ENCODE results near the gene ARRDC4. TPM values are rescaled to one million over a fixed set of nuclear protein-coding genes. Genes with fewer than 3 reads are reported as not detected.
"Not testable (repeated sequence)": the region's sequence is repeated elsewhere in the genome, so short reads cannot be mapped to it uniquely, and the experiment has no call there.

Gene ARRDC4
- polyA plus RNA-seq, 1 donor: 30.2 TPM

DNA sequence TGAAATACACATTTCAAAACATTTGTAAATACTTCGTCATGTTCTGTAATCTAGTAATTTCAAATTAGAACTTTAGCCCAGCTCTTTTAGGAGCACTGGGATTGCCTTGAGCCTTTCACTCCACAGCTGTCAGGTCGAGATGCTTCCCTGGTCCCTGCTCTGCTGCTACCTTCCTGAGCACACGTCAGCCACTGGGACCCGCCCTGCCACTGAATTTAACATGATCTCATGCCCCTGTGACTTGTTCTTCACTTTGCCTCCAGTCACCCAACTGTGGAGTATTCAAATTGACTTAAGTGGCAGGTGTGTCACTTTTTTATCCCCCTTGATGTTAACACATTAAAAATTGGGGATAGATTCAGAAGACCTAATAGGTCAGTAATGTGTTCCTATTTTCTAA lies 3.3 kb downstream of the ARRDC4 start:
- no peak for DNase-seq

DNA sequence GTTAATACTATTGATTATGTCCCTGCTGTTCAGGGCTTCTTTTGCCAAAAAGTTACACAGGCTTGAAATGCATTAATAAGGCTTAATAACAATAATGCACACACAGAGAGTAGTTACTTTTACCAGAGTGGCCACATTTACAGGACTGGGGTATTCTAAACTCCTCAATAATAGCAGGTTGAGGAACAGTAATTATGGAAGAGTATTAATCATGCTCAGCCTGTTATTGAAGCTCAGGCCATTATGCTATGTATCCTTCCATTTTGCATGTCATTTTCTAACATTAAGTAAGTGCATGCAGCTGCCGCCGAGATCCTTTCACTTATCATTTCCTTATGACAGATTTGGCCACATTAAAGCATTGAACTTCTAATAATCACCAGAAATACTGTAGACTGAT lies 5.7 kb downstream of the ARRDC4 start:
- DNase-seq: no peak

DNA sequence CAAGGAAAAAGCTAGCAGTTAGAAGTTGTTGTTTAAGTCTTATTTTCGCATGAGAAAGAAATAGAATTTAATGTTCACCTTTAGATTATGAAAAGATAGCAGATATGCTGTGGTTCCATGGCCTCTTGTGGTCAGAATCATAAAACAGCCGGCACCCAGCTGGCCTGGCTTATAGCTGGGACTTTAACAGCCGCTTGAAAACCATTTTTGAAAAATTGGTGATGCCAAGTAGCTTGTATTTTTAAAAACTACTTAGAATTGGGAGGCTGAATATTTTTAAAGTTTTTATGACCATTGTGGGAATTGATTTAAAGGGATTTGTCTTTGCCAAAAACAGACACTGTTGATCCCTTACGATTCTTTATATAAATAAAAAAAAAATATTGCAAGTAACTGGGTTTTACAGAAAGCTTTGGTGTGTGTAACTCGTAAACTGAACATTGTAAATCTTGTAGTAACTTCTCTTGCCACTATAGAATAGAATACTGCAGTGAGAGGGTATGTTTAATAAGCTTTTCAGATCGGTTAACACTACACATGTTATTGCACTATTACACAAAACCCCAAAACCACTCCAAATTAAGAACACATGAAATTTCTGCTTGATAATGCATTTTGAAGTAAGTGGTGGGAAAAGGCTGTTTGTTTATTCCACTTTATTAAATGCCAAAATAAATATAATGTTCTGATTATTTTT lies 6.6 kb downstream of the ARRDC4 start:
- no peak for DNase-seq

DNA sequence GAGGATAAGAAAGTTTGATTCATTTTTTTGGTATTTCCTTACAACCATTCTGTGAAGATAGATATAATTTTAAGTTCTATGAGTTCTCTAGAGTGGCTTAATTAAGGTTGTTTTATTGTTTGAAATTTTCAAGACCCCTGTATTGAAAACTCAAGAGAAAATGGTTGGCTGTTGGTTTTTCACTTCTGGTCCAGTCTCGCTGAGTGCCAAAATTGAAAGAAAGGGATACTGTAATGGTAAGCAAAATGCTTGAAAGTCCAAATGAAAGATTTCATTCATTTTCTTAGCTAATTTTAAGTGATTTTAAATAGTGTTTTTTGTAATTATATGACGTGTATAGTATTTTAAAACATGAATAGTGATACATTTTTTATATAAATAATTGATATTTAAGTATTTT lies 7.4 kb downstream of the ARRDC4 start:
- DNase-seq: no peak

DNA sequence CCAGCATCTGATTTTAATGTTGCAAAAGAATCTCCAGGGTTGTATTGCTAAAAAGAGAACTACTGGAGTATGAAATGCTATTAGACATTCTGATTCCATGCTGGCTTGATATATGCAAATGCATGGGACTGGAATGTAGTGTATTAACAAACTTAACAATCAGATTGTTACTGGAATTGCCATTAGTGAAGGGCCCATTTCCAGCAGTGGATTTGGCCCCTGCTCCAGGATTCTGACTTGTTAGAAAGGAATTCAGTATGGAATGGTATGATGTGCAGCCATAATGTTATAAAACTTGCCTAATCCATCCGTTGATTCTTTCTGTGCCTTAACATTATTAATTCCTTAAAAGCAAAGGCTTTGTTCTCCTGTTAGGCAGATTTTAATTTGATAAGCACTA lies 7.9 kb downstream of the ARRDC4 start:
- DNase-seq: no peak

DNA sequence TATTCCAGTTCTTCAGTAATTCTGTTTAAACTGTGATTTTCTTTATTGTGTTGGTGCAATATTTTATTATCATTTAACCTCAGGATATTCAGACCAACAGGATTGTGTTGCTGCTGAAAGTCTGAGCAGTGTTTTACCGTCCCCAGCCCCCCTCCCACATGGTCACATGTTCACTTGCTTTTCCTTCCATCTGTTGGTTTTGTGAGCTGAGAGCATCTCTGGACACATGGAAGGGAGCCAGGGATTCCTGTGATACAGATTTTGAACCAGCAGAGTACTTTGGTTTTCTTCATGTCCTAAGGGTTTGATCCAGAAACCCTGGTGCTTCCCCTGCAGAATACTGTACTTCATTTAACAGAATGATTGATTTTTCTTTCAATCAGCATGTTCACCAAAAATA lies 11.9 kb downstream of the ARRDC4 start:
- no peak for DNase-seq

DNA sequence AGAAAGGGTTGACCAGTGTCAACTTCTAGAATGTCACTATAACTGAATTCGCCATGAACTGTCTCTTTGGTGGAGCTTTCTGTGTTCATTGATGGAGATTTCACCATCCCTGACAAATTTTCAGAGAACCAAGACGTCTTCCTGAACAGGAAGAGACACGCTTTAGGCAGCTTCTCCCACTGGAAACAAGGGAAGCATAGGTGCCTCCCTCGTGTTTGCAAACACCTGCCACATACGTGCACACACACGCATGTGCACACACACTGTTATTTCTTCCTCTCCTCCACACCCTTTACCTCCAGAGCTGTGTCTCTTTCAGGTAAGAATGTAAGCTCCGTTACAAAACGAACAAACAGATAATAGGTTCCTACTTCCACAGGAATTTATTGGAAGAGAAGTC lies 15.6 kb downstream of the ARRDC4 start:
- DNase-seq: no peak

DNA sequence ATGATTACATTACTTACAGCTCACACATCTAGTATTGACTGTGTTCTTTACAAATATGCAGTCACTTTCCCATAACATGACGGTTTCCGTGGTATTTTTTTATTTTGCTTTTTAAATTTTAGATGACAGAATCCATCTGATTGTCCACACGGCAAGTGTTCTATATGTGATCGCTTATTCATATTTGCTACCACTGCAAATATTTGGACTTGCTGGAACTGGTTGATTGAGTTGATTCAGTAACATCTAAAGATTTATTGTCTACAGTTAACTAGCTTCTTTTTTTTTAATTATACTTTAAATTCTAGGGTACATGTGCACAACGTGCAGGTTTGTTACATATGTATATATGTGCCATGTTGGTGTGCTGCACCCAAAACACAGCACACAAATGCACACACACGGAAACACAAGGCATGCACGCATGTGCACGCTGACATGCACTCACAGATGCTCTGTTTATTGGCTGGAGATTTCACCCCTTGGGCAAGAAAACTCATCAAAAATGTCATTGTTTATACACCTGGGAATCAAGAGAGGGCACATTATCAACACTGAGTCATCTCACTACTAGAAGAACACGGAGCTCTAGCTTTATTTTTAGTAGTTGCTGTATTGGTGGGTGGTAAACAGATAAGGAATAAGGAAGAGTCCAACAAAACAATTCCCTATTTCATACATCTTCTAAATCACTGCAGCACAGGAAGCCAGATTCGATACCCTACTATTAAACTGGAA lies 16.4 kb downstream of the ARRDC4 start:
- no peak for DNase-seq

DNA sequence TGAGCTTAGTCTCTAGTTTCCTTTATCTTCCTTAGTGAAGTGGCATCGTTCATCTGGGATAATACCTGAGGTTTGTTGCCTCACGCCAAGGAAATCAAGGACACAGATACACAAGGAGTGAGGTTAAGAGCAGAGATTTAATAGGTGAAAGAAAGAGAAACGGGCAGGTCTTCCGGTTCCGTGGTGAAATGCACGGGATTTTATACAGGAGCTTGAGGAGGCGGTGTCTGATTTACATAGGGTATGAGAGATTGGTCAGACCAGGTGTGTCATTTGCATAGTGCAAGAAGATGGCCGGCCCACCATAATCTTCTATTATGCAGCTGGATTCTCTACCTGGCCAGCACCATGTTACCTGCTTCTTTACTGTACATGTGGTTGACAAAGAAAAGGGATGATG lies 17.2 kb downstream of the ARRDC4 start:
- no peak for DNase-seq

DNA sequence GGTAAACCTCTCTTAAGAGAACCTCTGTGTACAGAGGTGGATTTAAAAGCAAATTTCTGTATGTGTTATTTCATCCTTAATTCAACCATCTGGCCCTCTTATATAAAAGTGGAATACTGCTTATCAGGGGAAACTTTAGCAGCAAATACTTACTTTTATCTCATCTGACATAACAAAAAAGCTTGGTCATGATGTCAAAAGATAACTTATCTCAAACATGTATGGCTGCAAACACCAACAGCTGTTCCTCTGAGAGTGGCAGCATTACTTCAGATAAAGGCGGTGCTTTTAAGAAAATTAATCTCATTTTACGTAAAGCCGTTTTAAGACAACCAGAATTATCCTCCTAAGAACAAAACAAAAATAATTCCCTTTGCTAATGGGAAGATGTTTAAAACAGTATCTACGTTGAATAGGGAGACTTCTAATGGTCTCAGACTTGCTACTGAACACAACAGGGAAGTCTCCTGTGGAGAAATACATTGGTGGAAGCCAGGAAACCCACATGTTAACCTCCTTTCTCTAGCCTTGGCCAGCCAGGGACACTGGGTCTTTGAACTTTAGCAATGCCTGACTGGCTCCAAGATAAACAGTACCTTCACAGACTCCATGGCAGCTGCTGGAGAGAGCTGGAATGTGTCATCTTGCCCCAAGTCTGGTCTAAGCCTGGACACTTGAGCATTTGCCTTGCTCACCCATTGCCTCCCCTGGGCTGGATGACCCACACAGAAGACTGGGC lies 18.1 kb downstream of the ARRDC4 start:
- DNase-seq: no peak

DNA sequence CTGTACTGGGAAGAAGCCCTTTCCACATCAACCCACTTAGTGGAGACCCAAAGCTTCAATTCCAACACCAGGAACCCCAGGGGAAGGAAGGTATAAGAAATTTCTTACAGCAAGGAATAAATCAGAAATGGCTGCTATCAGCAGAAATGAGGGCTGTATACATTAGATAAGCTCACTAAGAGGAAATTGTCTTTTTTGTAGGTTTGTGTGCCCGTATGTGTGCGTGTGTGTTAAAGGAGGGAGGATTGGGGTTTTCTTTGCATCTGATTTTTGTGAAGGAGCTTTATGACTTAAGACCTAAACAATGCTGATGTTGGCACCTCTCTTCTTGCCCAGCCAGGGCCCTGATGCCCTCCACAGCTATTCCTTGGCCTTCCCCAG lies 18.6 kb downstream of the ARRDC4 start:
- DNase-seq: no peak

DNA sequence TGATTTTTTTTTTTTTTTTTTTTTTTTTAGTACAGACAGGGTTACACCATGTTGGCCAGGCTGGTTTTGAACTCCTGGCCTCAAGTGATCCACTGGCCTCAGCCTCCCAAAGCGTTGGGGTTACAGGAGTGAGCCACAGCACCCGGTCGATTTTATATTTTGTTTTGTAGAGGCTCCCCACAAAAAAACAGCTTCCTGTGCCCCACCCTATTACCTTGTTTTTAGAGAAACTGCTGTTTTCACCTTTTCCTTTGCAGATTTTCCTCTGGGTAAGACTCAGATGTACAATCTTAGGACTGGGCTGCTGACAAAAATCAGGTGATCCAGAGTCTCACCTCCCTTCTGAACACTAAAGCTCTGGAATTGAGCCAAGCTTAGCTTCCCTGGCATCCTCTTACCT lies 20.6 kb downstream of the ARRDC4 start:
- DNase-seq: no peak

DNA sequence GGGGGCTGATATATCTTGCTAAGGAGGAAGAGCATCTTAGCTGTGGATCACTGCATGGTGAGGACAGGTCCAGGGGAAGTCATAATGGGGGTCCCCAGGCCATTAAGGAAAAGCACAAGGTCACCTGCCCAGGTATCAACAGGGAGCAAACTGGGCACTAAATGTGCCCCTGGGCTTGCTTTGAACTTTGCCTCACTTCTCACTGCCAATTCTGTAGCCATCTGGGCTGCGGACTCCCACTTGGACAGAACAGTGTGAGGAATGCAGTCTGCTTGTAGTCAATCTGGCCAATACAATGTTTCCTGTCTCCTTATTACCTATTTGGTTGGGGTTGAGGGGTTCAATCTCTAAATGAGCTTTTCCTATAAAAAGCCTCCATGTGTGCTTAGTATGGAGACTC lies 21.3 kb downstream of the ARRDC4 start:
- DNase-seq: no peak

DNA sequence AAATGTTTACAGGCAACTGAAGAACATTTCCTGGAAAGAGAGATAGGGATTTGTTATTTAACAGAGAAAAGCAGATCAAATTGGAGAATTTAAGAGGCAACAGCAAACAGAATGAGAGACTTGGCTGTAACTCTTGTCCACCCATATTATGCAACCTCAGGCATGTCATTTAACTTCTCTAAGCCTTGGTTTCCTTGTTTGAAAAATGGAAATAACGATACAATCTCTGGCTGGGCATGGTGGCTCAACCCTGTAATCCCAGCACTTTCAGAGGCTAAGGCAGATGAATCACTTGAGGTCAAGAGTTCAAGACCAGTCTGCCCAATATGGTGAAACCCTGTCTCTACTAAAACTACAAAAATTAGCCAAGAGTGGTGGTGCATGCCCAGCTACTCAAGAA lies 23.7 kb downstream of the ARRDC4 start:
- no peak for DNase-seq

DNA sequence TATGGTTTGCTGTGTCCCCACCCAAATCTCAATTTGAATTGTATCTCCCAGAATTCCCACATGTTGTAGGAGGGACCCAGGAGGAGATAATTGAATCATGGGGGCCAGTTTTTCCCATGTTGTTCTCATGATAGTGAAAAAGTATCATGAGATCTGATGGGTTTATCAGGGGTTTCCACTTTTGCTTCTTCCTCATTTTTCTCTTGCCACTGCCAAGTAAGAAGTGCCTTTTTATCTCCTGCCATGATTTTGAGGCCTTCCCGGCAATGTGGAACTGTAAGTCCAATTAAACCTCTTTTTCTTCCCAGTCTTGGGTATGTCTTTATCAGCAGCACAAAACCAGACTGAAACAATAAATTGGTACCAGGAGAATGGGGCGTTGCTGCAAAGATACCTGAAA lies 25.5 kb downstream of the ARRDC4 start:
- DNase-seq: not testable (repeated sequence)

DNA sequence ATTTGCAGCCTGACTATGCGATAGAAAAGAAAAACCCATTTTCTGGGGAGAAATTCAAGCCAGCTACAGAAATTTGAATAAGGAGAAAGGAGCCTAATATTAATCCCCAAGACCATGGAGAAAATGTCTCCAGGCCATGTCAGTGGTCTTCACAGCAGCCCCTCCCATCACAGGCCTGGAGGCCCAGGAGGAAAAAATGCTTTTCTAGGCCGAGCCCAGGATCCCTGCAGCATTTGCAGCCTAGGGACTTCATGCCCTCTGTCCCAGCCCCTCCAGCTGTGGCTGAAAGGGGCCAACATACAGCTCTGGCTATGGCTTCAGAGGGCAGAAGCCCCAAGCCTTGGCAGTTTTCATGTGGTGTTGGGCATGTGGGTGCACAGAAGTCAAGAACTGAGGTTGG lies 26.3 kb downstream of the ARRDC4 start:
- DNase-seq: no peak

DNA sequence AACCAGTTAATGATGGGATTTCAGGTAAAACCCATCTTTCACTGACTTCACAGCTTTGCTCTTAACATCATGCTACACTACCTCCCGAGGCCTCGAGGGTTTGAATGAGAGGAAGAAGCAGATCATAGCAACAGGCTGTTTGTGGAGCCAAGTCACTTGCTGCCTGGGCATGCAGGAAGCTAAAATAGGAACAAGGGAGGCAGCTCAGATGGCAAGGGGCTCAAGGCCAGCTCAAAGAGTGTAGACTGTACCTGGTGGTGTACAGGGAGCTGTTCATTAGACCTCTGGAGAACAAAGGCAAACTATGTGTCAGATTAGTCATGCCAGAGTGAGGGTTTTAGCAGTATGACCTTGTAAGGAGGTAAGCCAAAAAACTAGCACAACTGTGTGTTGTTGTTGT lies 28.8 kb downstream of the ARRDC4 start:
- DNase-seq: no peak

DNA sequence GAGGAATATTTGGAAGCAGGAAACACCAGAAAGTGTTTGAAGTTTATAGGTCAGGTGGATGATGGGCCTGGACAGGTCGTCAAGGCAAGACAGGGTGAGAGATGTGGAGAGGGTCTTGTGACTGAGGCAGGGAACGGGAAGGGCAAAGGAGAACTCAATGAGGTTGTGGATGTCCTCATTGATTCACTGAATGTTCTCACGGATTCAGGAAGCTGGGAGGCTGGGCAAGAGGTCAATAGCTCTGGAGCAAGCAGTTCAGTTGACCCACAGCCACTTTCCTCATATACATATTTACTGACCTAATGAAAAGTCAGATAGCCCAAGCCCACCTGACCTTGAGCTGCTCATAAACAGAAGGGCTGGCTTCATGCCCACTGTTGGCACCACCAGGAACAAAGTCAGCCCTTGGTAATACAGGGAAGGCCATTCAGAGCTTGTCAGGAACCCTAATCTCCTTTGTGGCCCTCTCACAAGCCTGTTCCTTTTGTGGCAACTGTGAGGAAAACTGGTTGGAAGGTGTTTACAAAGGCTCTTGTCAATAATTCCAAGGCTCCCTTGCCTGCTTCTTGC lies 31.6 kb downstream of the ARRDC4 start:
- DNase-seq: no peak

DNA sequence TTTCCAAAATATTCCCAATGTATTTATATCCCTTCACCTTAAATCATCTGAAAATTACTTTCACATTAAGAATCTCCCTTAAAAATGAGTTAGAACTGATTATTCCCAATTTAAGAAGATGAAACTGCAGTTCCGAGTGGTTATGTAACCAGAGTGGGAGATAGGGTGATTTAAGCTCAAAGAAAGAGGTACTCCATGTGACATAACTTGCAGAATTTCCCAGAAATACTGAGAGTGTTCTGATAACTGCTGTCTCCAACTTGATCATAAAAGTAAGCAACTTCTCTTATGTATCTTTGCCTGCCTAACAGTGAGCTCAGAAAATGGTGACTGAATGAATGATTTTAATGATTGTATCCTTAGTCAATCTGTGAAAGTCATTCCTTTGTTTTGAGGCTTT lies 32.3 kb downstream of the ARRDC4 start:
- DNase-seq: no peak

DNA sequence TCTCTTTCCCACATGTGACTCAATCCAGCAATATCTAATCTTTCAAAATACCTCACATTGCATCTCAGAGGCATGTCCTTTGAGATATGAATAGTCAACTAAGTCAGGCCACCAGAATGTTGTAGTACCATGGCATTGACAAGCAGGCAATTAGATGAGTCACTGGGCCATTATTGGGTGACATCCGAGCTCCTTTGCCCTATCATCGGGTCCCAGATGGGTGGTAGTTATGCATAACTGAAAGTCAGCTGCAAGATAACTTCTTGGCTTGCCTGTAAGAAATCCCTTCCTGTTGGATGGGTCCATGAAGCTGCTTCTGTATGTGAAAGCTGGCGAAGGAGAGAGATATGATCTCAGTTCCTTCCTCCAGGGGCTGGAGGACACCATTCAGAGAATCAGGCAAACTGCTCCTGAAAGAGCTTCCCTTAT lies 32.8 kb downstream of the ARRDC4 start:
- DNase-seq: no peak

DNA sequence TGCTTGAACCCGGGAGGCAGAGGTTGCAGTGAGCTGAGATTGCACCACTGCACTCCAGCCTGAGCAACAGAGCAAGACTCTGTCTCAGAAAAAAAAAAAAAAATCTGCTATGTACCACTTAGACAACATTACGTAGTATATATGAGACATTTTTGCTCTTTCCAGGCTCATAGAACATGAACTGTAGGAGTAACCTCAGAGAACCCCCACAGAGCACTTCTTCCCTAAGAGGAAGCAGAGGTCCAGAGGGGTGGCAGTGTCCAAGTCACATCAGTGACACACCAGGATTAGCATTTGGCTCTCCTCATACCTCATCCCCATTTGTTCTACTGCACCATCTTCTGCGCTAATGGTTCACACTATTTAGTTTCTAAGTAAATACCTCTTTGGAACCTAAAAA lies 33.7 kb downstream of the ARRDC4 start:
- no peak for DNase-seq

DNA sequence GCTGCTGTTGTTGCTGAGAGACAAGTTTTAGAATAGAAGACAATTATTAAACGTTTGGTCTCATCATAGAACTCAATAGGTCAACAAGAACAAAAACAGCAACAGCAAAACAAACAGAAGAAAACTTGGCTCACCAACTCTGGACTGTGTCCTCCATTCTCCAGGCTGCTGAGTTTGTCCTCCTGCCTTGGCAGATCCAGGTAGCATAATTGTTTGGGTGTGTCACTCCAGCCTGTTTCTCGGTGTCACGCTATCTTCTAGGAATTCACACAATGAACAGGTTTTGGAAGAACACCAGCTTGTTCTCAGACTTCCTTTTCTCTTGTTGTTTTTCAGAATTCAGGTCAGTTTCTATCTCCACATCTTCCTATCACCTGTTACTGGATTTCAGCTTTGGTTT lies 34.7 kb downstream of the ARRDC4 start:
- DNase-seq: no peak
